Neural cell (in vitro differentiated cells): ENCODE results near the gene LELP1. TPM values are rescaled to one million over a fixed set of nuclear protein-coding genes. Genes with fewer than 3 reads are reported as not detected.
A peak's percentile ranks its signal among the peaks of the same experiment; 100 is the strongest.

Experiments used
- H2AFZ ChIP-seq: fragments of 200-600, 300-800 bp; sonication (generic), shearing (Covaris generic); 2 replicates; pipeline ENCODE4 v1.6.0; 2014; ENCODE audit warnings: low read depth, mild to moderate bottlenecking, antibody characterized with exemption, low read length, moderate library complexity
- H3F3A ChIP-seq: fragments of 200-600 bp; shearing (Covaris generic); 2 replicates; pipeline ENCODE4 v1.6.1; 2016; ENCODE audit warnings: mild to moderate bottlenecking, moderate library complexity, mixed read lengths, antibody characterized with exemption, low read length; ENCODE audit not compliant: insufficient read depth, poor library complexity, severe bottlenecking
- H3K27ac ChIP-seq: fragments of 200-600, 300-800 bp; sonication (generic), shearing (Covaris generic); 2 replicates; pipeline ENCODE4 v1.5.1; 2014; ENCODE audit warnings: mild to moderate bottlenecking, low read length, moderate library complexity
- H3K27me3 ChIP-seq: fragments of 300-800, 200-600 bp; sonication (generic), shearing (Covaris generic); 2 replicates; pipeline ENCODE4 v1.6.0; 2014; ENCODE audit warnings: mild to moderate bottlenecking, low read depth, low read length, moderate library complexity; ENCODE audit not compliant: insufficient read depth
- H3K36me3 ChIP-seq: fragments of 300-800, 200-600 bp; sonication (generic), shearing (Covaris generic); 2 replicates; pipeline ENCODE4 v1.5.1; 2014; ENCODE audit warnings: mild to moderate bottlenecking, antibody characterized with exemption, low read length, moderate library complexity; ENCODE audit not compliant: insufficient read depth
- H3K4me2 ChIP-seq: fragments of 300-800, 200-600 bp; sonication (generic), shearing (Covaris generic); 2 replicates; pipeline ENCODE4 v1.6.0; 2014; ENCODE audit warnings: mild to moderate bottlenecking, low read length
- H3K4me3 ChIP-seq: fragments of 300-800, 200-600 bp; sonication (generic), shearing (Covaris generic); 2 replicates; pipeline ENCODE4 v1.5.1; 2014; ENCODE audit warnings: mild to moderate bottlenecking, low read length, moderate library complexity
- H3K79me2 ChIP-seq: fragments of 200-600 bp; shearing (Covaris generic); replicated peaks from 2 replicates; pipeline ENCODE4 v1.6.0; 2014; ENCODE audit warnings: mild to moderate bottlenecking, low read length, moderate library complexity; ENCODE audit not compliant: insufficient read depth
- H3K9ac ChIP-seq: fragments of 300-800, 200-600 bp; sonication (generic), shearing (Covaris generic); 2 replicates; pipeline ENCODE4 v1.6.1; 2016; ENCODE audit warnings: mild to moderate bottlenecking, low read length, mixed read lengths
- H3K9me2 ChIP-seq: fragments of 200-600 bp; shearing (Covaris generic); 2 replicates; pipeline ENCODE4 v1.6.1; 2016; ENCODE audit warnings: mild to moderate bottlenecking, low read length, mixed read lengths; ENCODE audit not compliant: insufficient read depth
- H3K9me3 ChIP-seq: fragments of 200-600, 300-800 bp; sonication (generic), shearing (Covaris generic); 2 replicates; pipeline ENCODE4 v1.6.1; 2016; ENCODE audit warnings: mild to moderate bottlenecking, mixed run types, low read length, moderate library complexity, mixed read lengths
- H4K20me1 ChIP-seq: fragments of 200-600 bp; shearing (Covaris generic); 2 replicates; pipeline ENCODE4 v1.6.1; 2016; ENCODE audit warnings: mild to moderate bottlenecking, mixed run types; ENCODE audit not compliant: insufficient read depth
- CTCF ChIP-seq: fragments of 450-650 bp; IDR thresholded peaks from 2 replicates; pipeline ENCODE4 v1.5.1; 2014; ENCODE audit warnings: antibody characterized with exemption, mild to moderate bottlenecking, moderate library complexity; ENCODE audit not compliant: poor library complexity, severe bottlenecking
- EP300 ChIP-seq: fragments of 450-650 bp; conservative IDR thresholded peaks from 2 replicates; pipeline ENCODE4 v1.6.1; 2014; ENCODE audit warnings: antibody characterized with exemption, mild to moderate bottlenecking, moderate library complexity; ENCODE audit not compliant: poor library complexity, severe bottlenecking
- EZH2 ChIP-seq: fragments of 200-600, 300-800 bp; shearing (Covaris generic), sonication (generic); IDR thresholded peaks from 2 replicates; pipeline ENCODE4 v1.6.1; 2014; ENCODE audit warnings: antibody characterized with exemption, low read length, borderline replicate concordance, mild to moderate bottlenecking; ENCODE audit not compliant: insufficient read depth, poor library complexity, severe bottlenecking
- MXI1 ChIP-seq: fragments of 450-650 bp; conservative IDR thresholded peaks from 2 replicates; pipeline ENCODE4 v1.6.1; 2014; ENCODE audit warnings: antibody characterized with exemption, mild to moderate bottlenecking; ENCODE audit not compliant: poor library complexity, severe bottlenecking
- POLR2AphosphoS5 ChIP-seq: IDR thresholded peaks from 2 replicates; pipeline ENCODE4 v1.6.1; 2012
- RAD21 ChIP-seq: fragments of 450-650 bp; conservative IDR thresholded peaks from 2 replicates; pipeline ENCODE4 v1.6.1; 2014; ENCODE audit warnings: antibody characterized with exemption, mild to moderate bottlenecking, moderate library complexity
- REST ChIP-seq: IDR thresholded peaks from 2 replicates; pipeline ENCODE4 v1.6.1; 2012; ENCODE audit warnings: borderline replicate concordance
- SMC3 ChIP-seq: fragments of 450-650 bp; conservative IDR thresholded peaks from 2 replicates; pipeline ENCODE4 v1.6.1; 2014; ENCODE audit warnings: antibody characterized with exemption, mild to moderate bottlenecking, moderate library complexity; ENCODE audit not compliant: poor library complexity
- TAF1 ChIP-seq: IDR thresholded peaks from 2 replicates; pipeline ENCODE4 v1.6.1; 2012; ENCODE audit warnings: low read depth
- polyA plus RNA-seq: library from polyadenylated mRNA; depleted of rRNA; stranded (reverse); fragments of >200 nt; gene quantifications from 2 replicates; pipeline ENCODE4 v1.2.3, GENCODE V29; 2014

The LELP1 gene
- polyA plus RNA-seq, 1 donor from 2014 or later: not detected

- Histone ChIP-seq H3K27ac (no peak overlapping the region), H3F3A (no peaks in the 10 kb centered on the region), H3K9me2 (no peaks in the 10 kb centered on the region), H4K20me1 (no peaks in the 10 kb centered on the region), H3K27me3 (no peaks in the 10 kb centered on the region), H3K9ac (no peak overlapping the region), H3K36me3 (no peaks in the 10 kb centered on the region), H3K9me3 (no peaks in the 10 kb centered on the region), H3K79me2 (no peaks in the 10 kb centered on the region), H3K4me2 (no peak overlapping the region), H2AFZ (no peak overlapping the region), H3K4me3 (no peak overlapping the region)
- TF ChIP-seq SMC3 (no peak), POLR2AphosphoS5 (no peak), CTCF (no peak), TAF1 (no peak), REST (no peak), EP300 (no peak), MXI1 (no peak), EZH2 (no peak), RAD21 (no peak)
These were observed 29.3 kb downstream of the LELP1 start for GRCh38 chr1:153232553-153232952.

- TF ChIP-seq TAF1: no peak
- H2AFZ ChIP-seq: no peak overlapping the region
These were observed 30.2 kb downstream of the LELP1 start for GRCh38 chr1:153233448-153233847.

GRCh38 chr1:153238527-153238926 is 35.3 kb downstream of the LELP1 start:
- Histone ChIP-seq H3K9me3 (no peaks in the 10 kb centered on the region), H3K27me3 (no peaks in the 10 kb centered on the region), H3F3A (no peaks in the 10 kb centered on the region), H2AFZ (no peak overlapping the region), H3K4me2 (no peak overlapping the region), H4K20me1 (no peaks in the 10 kb centered on the region), H3K4me3 (no peak overlapping the region), H3K79me2 (no peaks in the 10 kb centered on the region), H3K9me2 (no peaks in the 10 kb centered on the region), H3K9ac (no peak overlapping the region), H3K27ac (no peak overlapping the region), H3K36me3 (no peaks in the 10 kb centered on the region)
- TF ChIP-seq RAD21 (no peak), CTCF (peak; percentile 9)

More at GRCh38 chr1:153233448-153233847, 30.2 kb downstream of the LELP1 start:
- no peaks in the 10 kb centered on the region for H3K9me3 ChIP-seq
- no peak overlapping the region for H3K4me2 ChIP-seq
- H3F3A ChIP-seq: no peaks in the 10 kb centered on the region
- no peak overlapping the region for H3K9ac ChIP-seq
- no peaks in the 10 kb centered on the region for H3K79me2 ChIP-seq
- H3K4me3 ChIP-seq: no peak overlapping the region
- H3K27ac ChIP-seq: no peak overlapping the region
- no peaks in the 10 kb centered on the region for H3K9me2 ChIP-seq
- no peaks in the 10 kb centered on the region for H3K36me3 ChIP-seq
- H4K20me1 ChIP-seq: no peaks in the 10 kb centered on the region
- H3K27me3 ChIP-seq: no peaks in the 10 kb centered on the region
